ENCODE measurements around the gene LRRC32. TPM values are rescaled to one million over a fixed set of nuclear protein-coding genes. Genes with fewer than 3 reads are reported as not detected.

The LRRC32 gene
- total RNA-seq, 2 donors from 2014 or later, result 0.08 TPM; not detected in 1

DNA sequence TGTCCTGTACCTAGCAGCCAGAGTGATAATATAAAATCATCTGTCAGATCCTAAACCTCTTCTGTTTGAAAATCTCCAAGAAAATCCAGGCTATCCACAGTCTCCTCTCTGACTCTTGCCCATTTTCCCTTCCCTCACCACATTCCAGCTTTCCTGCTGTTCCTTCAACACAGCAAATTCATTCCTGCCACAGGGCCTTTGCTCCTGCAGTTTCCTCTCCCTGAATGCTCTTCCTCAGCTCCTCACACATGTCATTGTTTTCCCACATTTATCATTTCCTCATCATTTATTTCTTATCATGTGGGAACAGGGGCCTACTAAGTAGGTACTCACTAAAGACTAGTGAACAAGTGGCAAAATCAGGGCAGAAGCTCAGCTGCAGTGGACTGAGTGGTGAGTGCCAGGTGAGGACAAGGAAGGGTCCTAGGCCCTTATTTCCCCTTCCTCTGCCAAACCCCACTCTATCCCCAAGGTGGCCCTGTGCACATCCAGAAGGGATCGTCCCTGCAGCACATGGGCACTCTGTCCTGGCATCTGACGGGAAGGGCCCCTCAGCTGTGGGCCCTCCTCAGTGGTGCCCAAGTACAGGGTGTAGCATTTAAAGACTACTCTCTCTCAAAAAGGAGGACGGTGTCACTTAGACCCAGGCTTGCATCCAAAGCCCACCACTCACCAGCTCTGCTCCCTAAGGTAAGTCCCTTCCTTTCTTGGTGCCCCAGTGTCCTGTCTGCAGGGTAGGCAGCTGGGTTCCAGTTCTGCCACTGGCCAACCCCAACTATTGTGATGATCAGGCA lies 2.0 kb downstream of the LRRC32 start:
- DNase-seq (ENCODE audit: low spot score) (no peak), ATAC-seq (no peak)
- Mint-ChIP-seq H3K36me3 (no peaks in the 10 kb centered on the region), H3K4me1 (ENCODE audit: low read depth in 2 of 2) (peaks cover 31 to 45% of the 10 kb centered on the region in 2 donors), H3K4me3 (peak overlapping the region; percentile 50), H3K27ac (no peak overlapping the region), H3K27me3 (peaks cover 17 to 18% of the 10 kb centered on the region in 2 donors), H3K9me3 (no peaks in the 10 kb centered on the region)

DNA sequence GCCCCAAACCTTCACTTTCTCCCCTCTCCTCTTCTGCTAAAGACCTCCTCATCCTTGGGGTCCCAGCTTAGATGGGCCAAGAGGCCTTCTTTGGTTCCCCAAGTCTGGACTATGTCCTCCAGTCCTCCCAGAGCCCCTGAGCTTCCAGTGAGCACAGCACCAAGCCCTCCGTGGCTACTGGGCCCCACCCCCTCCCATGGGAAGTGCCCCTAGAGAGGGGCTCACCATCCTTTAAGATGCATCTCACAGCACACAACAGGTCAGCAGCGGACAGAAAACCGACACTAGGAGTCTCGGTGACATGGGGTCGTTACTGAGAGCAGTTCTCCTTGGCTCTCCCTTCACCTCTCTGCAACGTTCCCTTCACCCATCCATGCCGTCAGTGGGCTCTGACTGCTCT lies 2.7 kb downstream of the LRRC32 start:
- H3K9me3 Mint-ChIP-seq, result no peaks in the 10 kb centered on the region
- ATAC-seq (no peak), DNase-seq (ENCODE audit: low spot score) (no peak)
- no peaks in the 10 kb centered on the region for H3K36me3 Mint-ChIP-seq
- no peak overlapping the region for H3K27ac Mint-ChIP-seq
- peaks cover 24 to 38% of the 10 kb centered on the region in 2 donors for H3K4me1 Mint-ChIP-seq (ENCODE audit: low read depth in 2 of 2)
- peaks cover 17 to 18% of the 10 kb centered on the region in 2 donors for H3K27me3 Mint-ChIP-seq
- H3K4me3 Mint-ChIP-seq, result no peak overlapping the region

DNA sequence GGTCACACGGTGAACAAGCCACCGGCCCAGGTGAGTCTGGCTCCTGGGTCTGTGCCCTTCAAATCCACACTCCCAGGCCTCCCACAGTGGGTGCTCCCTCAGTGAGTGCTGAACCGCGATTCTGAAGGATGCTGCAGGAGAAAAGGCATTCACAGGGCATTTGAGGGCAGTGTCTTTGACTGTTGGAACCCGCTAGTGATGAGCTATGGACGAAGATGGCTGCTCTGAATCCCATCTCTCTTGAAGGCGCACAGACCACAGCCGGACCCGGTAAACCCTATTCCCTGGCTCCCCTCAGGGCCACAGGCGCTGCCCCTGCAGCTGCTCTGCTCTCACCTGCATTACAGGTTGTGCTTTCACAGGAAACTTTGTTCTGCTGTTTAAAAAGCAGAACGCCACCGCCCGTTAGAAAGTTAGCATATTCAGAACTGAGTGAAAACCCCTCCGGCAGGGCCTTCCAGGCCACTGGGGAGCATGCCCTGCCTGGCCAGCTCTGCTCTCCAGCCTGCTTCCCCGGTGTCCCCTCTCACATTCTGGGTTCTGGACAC lies 3.2 kb downstream of the LRRC32 start:
- no peak overlapping the region for H3K4me3 Mint-ChIP-seq
- ATAC-seq, result no peak
- no peaks in the 10 kb centered on the region for H3K9me3 Mint-ChIP-seq
- H3K27me3 Mint-ChIP-seq, result peaks cover 17 to 18% of the 10 kb centered on the region in 2 donors
- H3K36me3 Mint-ChIP-seq, result no peaks in the 10 kb centered on the region
- H3K27ac Mint-ChIP-seq, result no peak overlapping the region
- no peak for DNase-seq (ENCODE audit: low spot score)
- H3K4me1 Mint-ChIP-seq (ENCODE audit: low read depth in 2 of 2), result peaks cover 21 to 35% of the 10 kb centered on the region in 2 donors

DNA sequence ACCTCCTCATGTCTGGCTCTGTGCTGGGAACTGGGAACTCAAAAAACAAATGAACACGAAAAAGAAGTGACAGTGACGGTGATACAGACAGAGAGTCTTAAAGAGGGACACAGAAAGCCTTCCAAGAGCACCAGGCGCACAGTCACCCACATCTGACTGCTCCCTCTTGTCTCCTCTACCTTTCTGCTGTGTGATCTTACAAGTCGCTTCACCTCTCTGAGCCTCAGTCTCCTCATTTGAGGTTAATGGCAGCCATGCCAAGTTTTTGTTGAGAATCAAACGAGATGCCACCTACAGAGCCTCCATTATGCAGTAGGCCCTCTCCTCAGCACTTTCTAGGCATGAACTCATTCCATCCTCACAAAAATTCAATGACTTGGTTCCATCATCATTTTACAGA lies 3.7 kb downstream of the LRRC32 start:
- Mint-ChIP-seq H3K36me3 (no peaks in the 10 kb centered on the region), H3K27me3 (peaks cover 17 to 18% of the 10 kb centered on the region in 2 donors), H3K9me3 (no peaks in the 10 kb centered on the region), H3K4me1 (ENCODE audit: low read depth in 2 of 2) (peaks cover 21 to 32% of the 10 kb centered on the region in 2 donors), H3K27ac (no peak overlapping the region), H3K4me3 (no peak overlapping the region)
- ATAC-seq (no peak), DNase-seq (ENCODE audit: low spot score) (no peak)

DNA sequence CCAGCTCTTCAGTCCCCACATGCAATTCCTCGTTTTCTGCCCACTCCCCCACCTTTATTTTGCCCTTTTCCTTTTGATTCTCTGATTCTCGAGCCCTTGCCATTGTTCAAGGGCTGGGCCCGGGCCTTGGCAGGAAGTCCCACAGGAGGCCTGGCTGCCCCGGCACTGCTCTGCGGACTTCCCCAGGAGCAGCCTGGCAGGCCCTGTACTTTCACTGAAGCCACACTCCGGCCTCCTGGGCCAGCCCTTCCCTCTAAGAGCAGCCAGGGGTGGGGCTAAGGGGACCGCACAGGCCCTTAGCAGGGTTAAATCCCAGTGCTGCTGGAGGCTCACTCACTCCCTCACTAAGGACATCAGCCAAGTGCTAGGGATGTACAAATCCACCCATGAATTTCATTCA lies 4.1 kb downstream of the LRRC32 start:
- no peaks in the 10 kb centered on the region for H3K36me3 Mint-ChIP-seq
- no peak for DNase-seq (ENCODE audit: low spot score)
- peaks cover 21 to 28% of the 10 kb centered on the region in 2 donors for H3K4me1 Mint-ChIP-seq (ENCODE audit: low read depth in 2 of 2)
- no peak overlapping the region for H3K27ac Mint-ChIP-seq
- ATAC-seq, result no peak
- H3K4me3 Mint-ChIP-seq, result no peak overlapping the region
- H3K27me3 Mint-ChIP-seq, result peaks cover 17 to 18% of the 10 kb centered on the region in 2 donors
- no peaks in the 10 kb centered on the region for H3K9me3 Mint-ChIP-seq

DNA sequence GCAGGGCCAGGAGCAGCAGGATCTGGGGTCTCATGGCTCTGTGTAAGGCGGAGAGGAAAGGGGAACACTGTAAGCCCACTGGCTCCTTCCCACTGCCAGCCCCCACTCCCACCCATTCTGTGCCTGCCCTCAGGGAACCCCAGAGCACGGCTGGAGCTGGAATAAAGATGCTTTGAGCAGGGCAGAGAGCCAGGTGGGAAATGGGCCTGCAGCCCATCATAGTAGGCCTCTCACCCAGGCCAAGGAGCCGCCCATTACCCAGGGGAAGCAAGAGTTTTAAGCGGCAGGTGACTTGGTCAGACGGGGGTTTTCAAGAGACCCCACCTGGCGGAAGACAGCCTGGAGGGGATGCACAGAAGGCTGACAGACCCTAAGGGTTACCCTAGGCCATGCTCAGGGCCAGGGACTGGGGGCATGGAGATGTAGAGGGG lies 4.6 kb downstream of the LRRC32 start:
- H3K9me3 Mint-ChIP-seq, result no peaks in the 10 kb centered on the region
- DNase-seq (ENCODE audit: low spot score), result no peak
- H3K27me3 Mint-ChIP-seq, result peaks cover 17 to 18% of the 10 kb centered on the region in 2 donors
- no peak overlapping the region for H3K27ac Mint-ChIP-seq
- H3K4me1 Mint-ChIP-seq (ENCODE audit: low read depth in 2 of 2), result peaks cover 21 to 26% of the 10 kb centered on the region in 2 donors
- ATAC-seq, result no peak
- H3K4me3 Mint-ChIP-seq, result no peak overlapping the region
- H3K36me3 Mint-ChIP-seq, result no peaks in the 10 kb centered on the region

DNA sequence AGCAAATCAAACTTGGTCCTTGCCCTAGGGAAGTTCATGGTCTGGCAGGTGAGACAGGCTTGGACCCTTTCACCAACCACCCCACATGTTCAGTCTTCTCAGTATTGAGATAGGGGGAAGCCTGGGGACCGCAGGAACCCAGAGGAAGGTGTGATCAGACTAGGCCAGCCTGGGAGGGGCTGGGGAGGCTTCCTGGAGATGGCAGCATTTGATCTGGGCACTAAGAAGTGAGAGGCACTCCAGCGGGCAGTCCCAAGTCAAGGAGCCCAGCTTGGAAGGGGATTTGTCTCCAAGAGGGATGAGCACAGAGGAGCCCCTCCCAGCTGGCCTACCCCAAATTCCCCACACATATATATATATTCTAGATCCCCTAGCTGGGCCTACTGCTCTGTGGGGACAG lies 5.4 kb downstream of the LRRC32 start:
- ATAC-seq (peak in 1 of 2 donors; percentile 26), DNase-seq (ENCODE audit: low spot score) (no peak)
- H3K4me3 Mint-ChIP-seq, result no peak overlapping the region
- peaks cover 18 to 19% of the 10 kb centered on the region in 2 donors for H3K27me3 Mint-ChIP-seq
- peaks cover 20 to 26% of the 10 kb centered on the region in 2 donors for H3K4me1 Mint-ChIP-seq (ENCODE audit: low read depth in 2 of 2)
- H3K27ac Mint-ChIP-seq, result peak overlapping the region; percentile 27 to 79
- H3K36me3 Mint-ChIP-seq, result no peaks in the 10 kb centered on the region
- H3K9me3 Mint-ChIP-seq, result no peaks in the 10 kb centered on the region

DNA sequence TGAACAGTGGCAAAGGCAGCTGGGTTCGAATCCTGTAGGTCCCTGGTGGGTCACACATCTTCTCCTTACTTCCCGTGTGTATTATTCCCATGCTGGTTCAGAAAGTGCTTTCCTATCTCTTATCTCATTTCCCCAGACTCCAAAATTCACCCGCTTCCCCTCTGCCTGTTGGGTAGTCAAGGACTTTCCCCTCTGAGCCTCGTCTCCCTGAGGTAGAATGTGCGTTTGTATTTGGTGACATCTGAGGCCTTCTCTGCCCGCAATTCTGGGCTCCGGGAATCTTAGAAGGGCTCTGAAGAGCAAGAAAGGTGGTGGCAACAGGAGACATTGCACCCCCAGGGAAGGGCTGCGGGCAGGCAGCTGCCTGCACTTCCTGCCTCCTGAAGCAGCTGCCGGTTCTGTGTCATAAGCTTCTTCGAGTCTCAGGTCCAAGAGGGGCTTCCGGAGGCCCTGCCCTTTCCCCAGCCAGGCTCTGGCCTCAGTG lies 5.9 kb downstream of the LRRC32 start:
- H3K4me3 Mint-ChIP-seq, result no peak overlapping the region
- peaks cover 16 to 17% of the 10 kb centered on the region in 2 donors for H3K27me3 Mint-ChIP-seq
- DNase-seq (ENCODE audit: low spot score), result no peak
- peak in 1 of 2 donors; percentile 56 for ATAC-seq
- H3K36me3 Mint-ChIP-seq, result no peaks in the 10 kb centered on the region
- peak overlapping the region; percentile 27 to 79 for H3K27ac Mint-ChIP-seq
- no peaks in the 10 kb centered on the region for H3K9me3 Mint-ChIP-seq
- peaks cover 15 to 22% of the 10 kb centered on the region in 2 donors for H3K4me1 Mint-ChIP-seq (ENCODE audit: low read depth in 2 of 2)

DNA sequence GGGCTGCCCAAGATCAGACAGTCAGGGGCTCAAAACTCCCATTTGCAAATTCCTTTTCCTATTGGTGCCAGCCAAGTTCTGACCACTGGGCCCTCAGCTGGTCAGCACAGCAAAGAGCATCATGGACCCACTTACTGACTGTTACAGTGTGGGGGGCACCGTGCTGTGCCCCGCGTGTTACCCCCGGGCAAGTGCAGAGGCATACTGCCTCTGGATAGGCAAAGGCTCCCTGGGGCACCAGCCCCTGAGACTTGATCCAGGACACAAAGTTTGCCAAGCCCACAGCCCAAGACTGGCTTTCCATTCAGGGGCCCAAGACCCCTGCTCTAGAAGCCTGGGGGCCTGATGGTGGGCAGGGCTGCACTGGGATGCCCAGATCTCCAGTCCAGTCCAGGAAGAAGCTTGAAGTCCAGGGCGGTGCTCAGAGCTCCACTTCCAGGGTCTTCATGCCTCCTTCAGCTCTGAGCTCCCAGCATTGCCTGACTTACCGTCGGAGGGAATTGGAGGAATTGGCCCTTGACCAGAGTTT lies 6.6 kb downstream of the LRRC32 start:
- ATAC-seq, result no peak
- H3K9me3 Mint-ChIP-seq, result no peaks in the 10 kb centered on the region
- H3K4me3 Mint-ChIP-seq, result no peak overlapping the region
- no peak for DNase-seq (ENCODE audit: low spot score)
- no peaks in the 10 kb centered on the region for H3K36me3 Mint-ChIP-seq
- H3K4me1 Mint-ChIP-seq (ENCODE audit: low read depth in 2 of 2), result peaks cover 15 to 20% of the 10 kb centered on the region in 2 donors
- H3K27ac Mint-ChIP-seq, result peak overlapping the region in 1 of 2 donors; percentile 79
- peaks cover 11 to 12% of the 10 kb centered on the region in 2 donors for H3K27me3 Mint-ChIP-seq

DNA sequence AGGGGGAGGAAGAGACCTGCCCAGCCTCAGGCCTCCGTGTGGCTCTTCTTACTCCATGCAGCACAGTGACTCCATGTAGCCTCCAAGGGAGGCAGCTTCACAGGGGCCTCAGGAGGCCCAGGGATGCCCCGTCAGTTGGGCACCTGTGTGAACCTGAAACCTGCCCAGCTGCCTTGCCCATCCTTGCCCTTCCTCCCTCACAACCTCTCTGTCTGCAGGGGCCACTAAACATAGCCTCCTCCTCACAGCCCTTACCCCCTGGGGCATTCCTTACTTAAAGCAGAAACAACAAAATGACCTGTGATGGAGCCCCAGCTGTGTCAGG lies 7.1 kb downstream of the LRRC32 start:
- Mint-ChIP-seq H3K4me3 (no peak overlapping the region), H3K27me3 (peaks cover 5 to 9% of the 10 kb centered on the region in 2 donors), H3K4me1 (ENCODE audit: low read depth in 2 of 2) (peaks cover 15 to 20% of the 10 kb centered on the region in 2 donors), H3K36me3 (no peaks in the 10 kb centered on the region), H3K27ac (peak overlapping the region in 1 of 2 donors; percentile 79), H3K9me3 (no peaks in the 10 kb centered on the region)
- ATAC-seq, result no peak
- no peak for DNase-seq (ENCODE audit: low spot score)

DNA sequence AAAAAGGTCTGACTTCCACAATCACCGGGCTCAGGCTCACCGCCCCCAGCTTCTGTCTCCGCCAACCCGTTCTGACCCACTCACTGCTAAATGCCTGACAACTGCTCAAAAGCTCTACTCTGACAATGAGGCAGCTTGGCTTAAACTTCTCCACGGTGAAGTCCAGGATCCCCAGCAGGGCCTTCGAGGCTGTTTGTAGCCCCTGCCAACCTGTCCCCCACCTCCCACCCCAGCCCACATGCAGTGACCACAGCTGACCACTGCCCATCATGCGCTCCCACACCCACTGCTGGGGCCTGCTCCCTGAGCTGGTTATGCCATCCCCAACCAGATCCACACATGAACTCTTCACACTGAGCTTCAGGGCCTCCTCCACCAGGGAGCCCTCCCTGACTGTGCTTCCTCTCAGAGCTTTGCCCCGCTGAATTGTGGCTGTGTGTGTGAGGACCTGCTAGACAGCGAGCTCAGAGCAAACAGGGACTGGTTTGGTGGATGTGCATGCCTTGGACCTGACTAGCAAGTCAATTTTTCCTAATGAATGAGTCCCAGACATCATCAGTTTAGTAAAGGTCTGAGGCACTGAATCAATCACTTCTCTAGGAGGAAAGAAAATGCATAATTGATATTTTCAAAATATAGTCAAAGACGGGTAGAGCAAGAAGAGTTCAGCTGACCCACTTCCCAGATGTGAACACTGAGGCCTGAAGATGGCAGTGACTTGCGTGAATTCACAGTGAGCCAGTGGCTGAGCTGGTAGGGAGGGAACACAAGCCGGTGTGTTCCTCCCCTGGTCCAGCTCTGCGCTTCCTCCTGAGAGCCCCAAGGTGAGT lies 7.7 kb downstream of the LRRC32 start:
- Mint-ChIP-seq H3K4me3 (no peak overlapping the region), H3K27ac (no peak overlapping the region), H3K27me3 (peaks cover 0 to 5% of the 10 kb centered on the region in 2 donors), H3K9me3 (no peaks in the 10 kb centered on the region), H3K36me3 (no peaks in the 10 kb centered on the region), H3K4me1 (ENCODE audit: low read depth in 2 of 2) (peaks cover 15 to 20% of the 10 kb centered on the region in 2 donors)
- ATAC-seq (no peak), DNase-seq (ENCODE audit: low spot score) (no peak)

DNA sequence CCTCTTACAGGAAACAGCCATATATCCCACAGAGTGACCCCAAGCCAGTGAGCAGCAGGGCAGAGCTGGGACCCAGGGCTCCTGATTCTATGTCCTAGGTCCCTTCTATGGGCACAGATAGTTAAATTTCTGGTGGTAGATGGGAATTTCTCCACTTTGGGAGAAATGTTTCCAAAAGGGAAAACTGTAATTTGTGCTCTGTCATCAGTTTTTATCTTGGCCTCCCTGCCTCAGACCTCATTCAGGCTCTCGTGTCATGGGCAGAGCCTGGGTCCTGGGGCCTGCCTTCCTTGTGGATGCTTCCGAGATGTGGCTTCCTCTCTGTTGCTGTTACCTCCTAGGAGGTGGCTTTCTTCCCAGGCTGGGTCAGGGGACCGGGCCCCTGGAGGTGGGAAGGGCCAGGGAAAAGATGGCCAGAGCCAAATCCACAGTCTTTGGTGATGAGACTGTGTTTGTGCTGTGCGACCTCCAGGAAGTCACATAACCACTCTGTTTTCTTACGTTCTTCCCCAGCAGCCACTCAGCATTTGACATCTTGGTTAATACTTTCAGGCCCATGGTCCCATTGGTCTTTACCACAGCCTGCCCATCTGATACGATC lies 8.6 kb downstream of the LRRC32 start:
- H3K9me3 Mint-ChIP-seq, result no peaks in the 10 kb centered on the region
- H3K27ac Mint-ChIP-seq, result no peak overlapping the region
- no peak for ATAC-seq

DNA sequence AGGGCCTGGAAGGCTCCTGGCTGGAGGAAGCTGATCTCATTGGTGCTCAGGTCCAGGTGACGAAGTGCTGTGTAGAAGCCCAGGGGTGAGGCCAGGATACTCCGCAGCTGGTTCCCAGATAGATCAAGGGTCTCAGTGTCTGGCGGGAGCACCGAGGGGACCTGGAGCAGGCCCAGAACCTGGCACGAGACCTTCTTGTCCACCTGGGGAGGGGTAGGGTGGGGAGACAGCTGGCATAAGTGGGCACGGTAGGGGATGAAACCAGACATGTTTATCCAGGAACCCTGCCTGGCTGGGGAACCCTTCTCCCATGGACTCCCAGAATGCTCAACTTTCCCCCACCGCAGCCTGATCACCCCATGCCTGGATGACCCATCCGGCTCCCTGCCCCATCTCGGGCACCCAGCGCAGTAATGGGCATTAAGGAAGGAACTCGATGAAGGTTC lies 9.2 kb downstream of the LRRC32 start:
- no peak overlapping the region for H3K4me3 Mint-ChIP-seq
- DNase-seq (ENCODE audit: low spot score) (no peak), ATAC-seq (no peak)
- H3K9me3 Mint-ChIP-seq, result no peaks in the 10 kb centered on the region
- no peak overlapping the region for H3K27ac Mint-ChIP-seq
- peaks cover 0 to 2% of the 10 kb centered on the region in 2 donors for H3K27me3 Mint-ChIP-seq
- H3K36me3 Mint-ChIP-seq, result no peaks in the 10 kb centered on the region
- H3K4me1 Mint-ChIP-seq (ENCODE audit: low read depth in 2 of 2), result peaks cover 15 to 17% of the 10 kb centered on the region in 2 donors

More for the DNA sequence above, 8.6 kb downstream of the LRRC32 start:
- no peaks in the 10 kb centered on the region for H3K36me3 Mint-ChIP-seq
- no peak overlapping the region for H3K4me3 Mint-ChIP-seq
- H3K27me3 Mint-ChIP-seq, result peaks cover 0 to 2% of the 10 kb centered on the region in 2 donors
- peak; percentile 12 for DNase-seq (ENCODE audit: low spot score)
- H3K4me1 Mint-ChIP-seq (ENCODE audit: low read depth in 2 of 2), result peaks cover 15 to 20% of the 10 kb centered on the region in 2 donors
